Mesodermal cell (in vitro differentiated cells): ENCODE data around the gene TRRAP.

ENCODE experiments used
- H3K27ac ChIP-seq: 2 replicates; pipeline ENCODE4 v1.7.0; 2013; ENCODE audit warnings: mild to moderate bottlenecking, low read depth, low read length, moderate library complexity; ENCODE audit not compliant: severe bottlenecking
- H3K36me3 ChIP-seq: 2 replicates; pipeline ENCODE4 v1.7.1; 2013; ENCODE audit warnings: mild to moderate bottlenecking, low read length, moderate library complexity; ENCODE audit not compliant: control insufficient read depth, insufficient read depth
- H3K4me1 ChIP-seq: one replicate; pipeline ENCODE4 v1.7.1; 2013; ENCODE audit warnings: mild to moderate bottlenecking, low read length; ENCODE audit not compliant: insufficient read depth, control insufficient read depth, poor library complexity, severe bottlenecking
- H3K4me3 ChIP-seq: 2 replicates; pipeline ENCODE4 v1.7.0; 2013; ENCODE audit warnings: low read length, control low read depth, mild to moderate bottlenecking; ENCODE audit not compliant: insufficient read depth, poor library complexity, severe bottlenecking; ENCODE audit errors: extremely low read depth
- H3K9me3 ChIP-seq: 2 replicates; pipeline ENCODE4 v1.7.1; 2013; ENCODE audit warnings: mild to moderate bottlenecking, low read length, moderate library complexity; ENCODE audit not compliant: control insufficient read depth
- WGBS, 2 experiments: methylation state at CpG; one replicate each; pipeline ENCODE4 v1.1.5; 2013; ENCODE audit warnings: missing lambda C conversion rate in 2 of 2; ENCODE audit not compliant: insufficient coverage in 2 of 2; 5-methylcytosine and 5-hydroxymethylcytosine counted together

TRRAP gene

DNA sequence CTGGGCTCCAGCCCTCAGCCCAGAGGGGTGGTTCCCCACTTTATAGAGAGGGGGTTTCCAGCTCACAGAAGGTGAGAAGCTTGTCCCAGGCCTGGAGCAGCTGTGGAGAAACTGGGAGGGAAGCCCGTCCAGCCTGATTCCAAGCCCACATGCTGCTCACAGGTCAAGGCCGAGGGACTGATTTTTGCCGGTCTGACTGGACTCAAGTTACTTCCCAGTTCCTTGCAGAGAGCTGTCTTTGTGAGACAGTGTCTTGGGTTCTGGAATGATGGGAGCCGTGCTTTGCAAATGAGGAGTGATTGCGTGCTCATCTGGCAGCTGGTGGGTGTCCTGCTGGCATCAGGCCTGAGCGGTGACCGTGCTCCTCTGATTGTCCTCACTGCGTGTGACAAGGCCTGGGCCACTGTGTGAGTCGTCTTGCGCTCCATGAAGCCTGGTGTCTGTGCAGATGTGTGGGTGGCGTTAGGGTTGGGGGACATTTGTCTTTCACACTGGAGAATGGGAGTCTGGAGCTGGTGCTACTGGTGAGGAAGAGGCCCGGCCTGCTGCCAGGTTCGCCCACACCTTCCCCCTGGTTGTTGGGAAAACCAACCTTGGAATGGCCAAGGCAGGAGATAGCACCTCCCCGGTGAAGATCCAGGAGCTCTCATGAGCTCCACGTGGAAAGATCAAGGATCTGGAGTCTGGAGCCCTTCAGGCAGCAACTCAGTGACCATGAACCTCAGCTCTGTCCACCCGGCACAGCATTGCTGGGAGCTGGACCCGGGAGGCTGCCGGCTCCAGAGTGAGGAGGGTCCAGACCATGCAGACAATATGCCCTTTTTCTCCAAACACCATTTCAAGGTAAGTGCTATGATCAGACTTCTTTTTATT, 136.0 kb downstream of the TRRAP start:
- Histone ChIP-seq H3K27ac (no peak overlapping the region), H3K4me1 (no peaks in the 10 kb centered on the region), H3K36me3 (peaks cover 95% of the 10 kb centered on the region), H3K4me3 (no peak overlapping the region), H3K9me3 (no peaks in the 10 kb centered on the region)
- WGBS, 2 experiments, result 97% methylated on average over 14 of the region's 18 CpGs

DNA sequence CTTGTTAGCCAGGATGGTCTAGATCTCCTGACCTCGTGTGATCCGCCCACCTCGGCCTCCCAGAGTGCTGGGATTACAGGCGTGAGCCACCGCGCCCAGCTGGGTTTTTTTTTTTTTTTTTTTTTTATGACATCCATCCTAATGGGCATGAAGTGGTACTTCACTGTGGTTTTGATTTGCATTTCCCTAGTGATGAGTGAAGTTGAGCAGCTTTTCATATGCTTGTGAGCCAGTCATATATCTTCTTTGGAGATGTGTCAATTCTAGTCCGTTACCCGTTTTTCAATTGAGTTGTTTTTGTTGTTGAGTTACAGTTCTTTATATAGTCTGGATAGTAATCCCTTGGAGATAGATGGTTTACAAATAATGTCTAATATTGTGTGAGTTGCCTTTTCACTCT, 137.9 kb downstream of the TRRAP start:
- H3K9me3 ChIP-seq, result no peaks in the 10 kb centered on the region
- no peak overlapping the region for H3K4me3 ChIP-seq
- H3K27ac ChIP-seq, result no peak overlapping the region
- H3K4me1 ChIP-seq, result no peaks in the 10 kb centered on the region
- H3K36me3 ChIP-seq, result peaks cover 94% of the 10 kb centered on the region
- 100% methylated on average over 2 to 4 of the region's 8 CpGs for WGBS, 2 experiments

DNA sequence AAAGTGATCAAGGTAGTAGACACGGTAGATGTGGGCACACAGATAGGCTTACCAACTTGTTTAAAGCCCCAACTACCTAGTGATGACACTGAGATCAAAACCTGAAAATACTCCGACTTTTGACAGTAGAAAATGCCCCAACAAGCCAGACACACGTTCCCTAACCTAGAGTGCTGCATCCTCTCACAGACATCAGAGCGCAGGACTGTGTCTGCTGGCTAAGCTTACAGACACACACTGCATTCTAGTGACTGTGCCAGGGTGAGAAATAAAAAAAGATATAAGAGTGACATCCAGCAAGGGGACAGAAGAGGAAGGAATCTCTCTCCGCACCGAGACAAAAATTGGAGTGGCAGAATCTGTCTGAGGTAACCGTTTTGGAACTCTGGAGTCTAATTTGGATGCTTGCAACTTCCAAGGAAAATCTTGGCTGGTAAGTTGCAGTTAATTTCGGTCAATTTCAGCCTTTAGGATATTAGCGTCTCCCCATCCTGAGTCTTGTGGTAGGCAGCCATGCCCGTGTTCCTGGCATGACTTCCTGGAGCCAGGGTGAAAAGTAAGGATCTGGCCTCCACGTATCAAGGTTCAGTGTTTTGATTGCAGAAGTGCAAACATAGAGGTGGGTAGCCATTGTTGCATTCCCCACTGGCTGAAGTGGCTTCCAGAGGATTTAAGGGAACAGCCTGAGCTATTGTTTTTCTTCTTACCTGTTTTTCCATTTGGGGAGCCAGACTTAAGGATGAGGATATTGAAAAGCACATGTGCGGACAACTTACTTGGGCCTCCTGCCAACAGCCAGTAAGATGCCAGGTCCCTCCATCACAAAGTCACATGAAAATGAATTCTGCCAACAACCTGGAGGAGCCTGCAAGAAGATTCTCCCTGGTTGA, 141.4 kb downstream of the TRRAP start:
- H3K9me3 ChIP-seq, result no peaks in the 10 kb centered on the region
- WGBS, 2 experiments, result 94 to 96% methylated on average over 10 of the region's 12 CpGs
- no peak overlapping the region for H3K4me3 ChIP-seq
- peaks cover 77% of the 10 kb centered on the region for H3K36me3 ChIP-seq
- H3K27ac ChIP-seq, result no peak overlapping the region
- H3K4me1 ChIP-seq, result no peaks in the 10 kb centered on the region

DNA sequence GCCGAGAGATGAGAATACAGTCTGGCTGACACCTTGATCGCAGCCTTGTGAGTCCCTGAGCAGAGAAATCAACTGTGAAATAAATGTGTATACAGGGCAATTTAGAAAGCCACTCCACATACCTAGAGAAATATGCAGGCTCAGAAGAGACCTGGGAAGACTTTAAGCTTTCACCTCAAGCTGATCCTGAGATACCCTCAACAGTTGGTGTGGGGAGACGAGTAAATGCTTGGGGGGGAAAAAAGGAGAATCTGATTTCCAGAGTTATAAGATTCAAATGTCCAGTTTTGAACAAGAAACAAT, 142.0 kb downstream of the TRRAP start:
- Histone ChIP-seq H3K27ac (no peak overlapping the region), H3K4me1 (no peaks in the 10 kb centered on the region), H3K4me3 (no peak overlapping the region), H3K36me3 (peaks cover 71% of the 10 kb centered on the region), H3K9me3 (no peaks in the 10 kb centered on the region)
- 83 to 100% methylated on average over 1 to 2 of the region's 3 CpGs for WGBS, 2 experiments

DNA sequence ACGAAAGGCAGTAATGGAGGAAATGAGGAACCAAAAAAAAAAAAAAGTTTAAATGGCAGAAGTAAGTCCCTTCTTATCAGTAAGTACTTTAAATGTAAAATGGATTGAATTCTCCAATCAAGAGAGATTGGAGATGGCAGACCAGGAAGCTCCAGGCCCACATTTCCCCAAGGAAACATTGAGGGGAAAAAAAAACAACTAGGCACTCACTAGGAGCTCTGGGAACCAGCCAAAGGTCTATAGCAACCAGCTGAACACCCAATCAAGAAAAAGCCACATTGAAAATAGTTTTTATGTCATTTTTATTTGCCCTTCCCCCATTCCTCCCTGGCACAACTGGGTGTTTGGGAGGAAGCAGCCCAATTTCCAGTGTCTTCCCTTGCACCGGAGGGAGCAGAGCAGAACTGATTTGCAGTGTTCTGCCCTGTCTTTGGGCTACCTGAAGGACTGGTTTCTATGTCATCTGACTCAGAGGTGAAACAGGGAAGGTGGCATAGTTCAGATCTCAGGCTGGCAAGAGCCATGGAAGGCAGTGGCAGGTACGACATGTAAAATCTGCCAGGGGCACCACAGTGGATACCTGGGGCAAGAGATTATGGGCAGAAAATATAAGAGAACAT, 143.7 kb downstream of the TRRAP start:
- no peaks in the 10 kb centered on the region for H3K4me1 ChIP-seq
- 88 to 100% methylated on average over 1 to 2 of the region's 3 CpGs for WGBS, 2 experiments
- no peak overlapping the region for H3K4me3 ChIP-seq
- H3K27ac ChIP-seq, result no peak overlapping the region
- H3K9me3 ChIP-seq, result no peaks in the 10 kb centered on the region
- H3K36me3 ChIP-seq, result peaks cover 55% of the 10 kb centered on the region

DNA sequence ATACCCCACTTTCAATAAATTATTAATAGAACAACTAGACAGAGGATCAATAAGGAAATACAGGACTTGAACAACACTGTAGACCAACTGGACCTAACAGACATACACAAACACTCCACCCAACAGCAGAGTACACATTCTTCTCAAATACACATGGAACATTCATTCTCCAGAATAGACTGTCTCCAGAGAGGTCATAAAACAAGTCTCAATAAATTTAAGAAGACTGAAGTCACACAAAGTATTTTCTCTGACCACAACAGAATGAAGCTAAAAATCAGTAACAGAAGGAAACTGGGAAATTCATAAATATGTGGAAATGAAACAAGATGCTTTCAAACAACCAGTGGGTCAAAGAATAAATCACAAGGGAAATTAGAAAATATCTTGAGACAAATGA, 145.7 kb downstream of the TRRAP start:
- no peaks in the 10 kb centered on the region for H3K4me1 ChIP-seq
- H3K27ac ChIP-seq, result no peak overlapping the region
- H3K36me3 ChIP-seq, result peaks cover 57% of the 10 kb centered on the region

DNA sequence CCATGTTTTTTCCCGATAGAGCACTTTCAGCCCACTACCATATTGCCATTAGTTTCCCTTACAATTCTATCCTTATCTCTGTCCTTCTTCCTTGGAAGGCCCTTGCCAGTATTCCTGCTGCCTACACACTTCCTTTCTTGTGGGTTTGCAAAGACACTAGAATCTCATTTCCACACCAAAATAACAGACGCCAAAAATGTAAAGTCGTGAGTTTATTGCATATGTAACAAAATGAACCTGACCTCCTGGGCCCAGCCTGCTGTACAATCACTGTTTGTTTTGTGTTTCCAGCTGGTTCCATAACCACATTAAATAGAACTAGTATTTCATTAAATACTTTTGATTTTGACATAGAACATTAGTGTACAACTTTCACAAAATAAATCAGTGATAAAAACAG, 148.9 kb downstream of the TRRAP start:
- Histone ChIP-seq H3K4me1 (no peaks in the 10 kb centered on the region), H3K9me3 (no peaks in the 10 kb centered on the region), H3K4me3 (no peak overlapping the region), H3K36me3 (peaks cover 61% of the 10 kb centered on the region), H3K27ac (no peak overlapping the region)
- WGBS, 2 experiments, result 90 to 100% methylated on average over 2 of the region's 3 CpGs

More for the DNA sequence above, 145.7 kb downstream of the TRRAP start:
- no peak overlapping the region for H3K4me3 ChIP-seq
- H3K9me3 ChIP-seq, result no peaks in the 10 kb centered on the region

DNA sequence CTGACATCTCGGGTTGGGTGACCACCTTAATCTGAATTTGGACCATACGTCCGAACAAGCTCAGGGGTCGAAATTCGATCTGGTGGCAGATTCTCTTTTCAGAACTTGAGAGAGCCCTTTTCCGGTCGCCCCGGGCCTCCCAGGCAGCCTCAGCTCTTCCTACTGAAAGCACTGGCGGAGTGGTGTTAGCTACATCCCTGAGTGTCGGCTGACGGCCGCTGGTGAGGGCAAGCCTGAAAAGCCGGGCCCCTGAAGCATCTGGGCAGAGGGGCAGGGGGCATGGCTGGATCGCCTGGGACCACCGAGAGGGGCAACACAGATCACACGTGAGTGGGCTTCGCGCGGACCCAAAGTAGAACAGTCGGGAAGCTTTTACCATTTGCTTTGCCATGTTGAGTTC, 149.5 kb downstream of the TRRAP start:
- no peak overlapping the region for H3K4me3 ChIP-seq
- H3K9me3 ChIP-seq, result no peaks in the 10 kb centered on the region
- peaks cover 61% of the 10 kb centered on the region for H3K36me3 ChIP-seq
- H3K4me1 ChIP-seq, result no peaks in the 10 kb centered on the region
- no peak overlapping the region for H3K27ac ChIP-seq
- 95 to 97% methylated on average over 14 to 20 of the region's 20 CpGs for WGBS, 2 experiments

DNA sequence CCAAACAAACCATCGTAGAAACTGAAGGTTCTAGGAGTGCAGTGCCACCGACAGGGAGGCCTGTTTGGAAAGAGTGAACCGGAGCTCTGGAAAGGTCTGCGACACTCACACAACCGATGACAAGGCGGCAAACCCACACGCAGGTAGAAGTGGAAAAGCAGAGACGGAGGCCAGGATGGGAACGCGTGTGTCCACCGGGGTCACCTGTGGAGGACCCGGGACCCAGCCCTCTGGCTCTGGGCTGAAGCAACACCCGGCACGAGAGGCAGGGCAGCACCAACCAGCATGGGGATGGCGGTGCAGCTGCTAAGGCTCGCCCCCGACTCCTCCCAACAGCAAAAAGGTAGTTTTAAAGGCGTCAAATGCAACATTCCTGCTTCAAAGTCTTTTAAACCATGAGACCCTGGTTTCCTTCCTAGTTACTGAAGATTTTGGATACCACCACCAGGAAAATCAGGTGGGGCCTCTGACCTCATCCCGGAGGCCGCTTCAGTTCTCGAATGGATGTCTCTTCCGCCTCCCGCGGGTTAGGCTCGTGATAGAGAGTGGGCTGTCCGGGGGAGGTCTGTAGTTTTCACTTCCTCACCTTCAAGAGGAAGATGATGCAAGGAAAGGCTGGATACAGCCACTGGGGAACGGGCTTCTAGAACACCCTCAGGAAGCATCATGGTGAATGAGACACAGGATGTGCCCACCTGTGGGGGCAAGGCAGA, 150.1 kb downstream of the TRRAP start:
- Histone ChIP-seq H3K9me3 (no peaks in the 10 kb centered on the region), H3K36me3 (peaks cover 63% of the 10 kb centered on the region), H3K4me1 (no peaks in the 10 kb centered on the region), H3K4me3 (no peak overlapping the region), H3K27ac (no peak overlapping the region)
- WGBS, 2 experiments, result 96 to 97% methylated on average over 20 to 25 of the region's 27 CpGs
